Large intestine (tissue), 3 donors: ENCODE results near the gene SPATC1L. TPM values are rescaled to one million over a fixed set of nuclear protein-coding genes. Genes with fewer than 3 reads are reported as not detected.

Experiments
- DNase-seq, 2 donors: peaks; one replicate each; pipeline versions ENCODE4 v3.0.0 to v3.0.0-alpha.2; 2013
- H3K27ac ChIP-seq: one replicate; pipeline ENCODE4 v1.5.1; 2013; ENCODE audit warnings: low read length
- H3K27me3 ChIP-seq: 2 replicates; pipeline ENCODE4 v1.6.1; 2013; ENCODE audit warnings: low read length; ENCODE audit not compliant: control insufficient read depth, insufficient read depth
- H3K36me3 ChIP-seq: 2 replicates; pipeline ENCODE4 v1.6.1; 2013; ENCODE audit warnings: low read length; ENCODE audit not compliant: control insufficient read depth, insufficient read depth
- H3K4me1 ChIP-seq: one replicate; pipeline ENCODE4 v1.6.1; 2013; ENCODE audit warnings: low read length; ENCODE audit not compliant: control insufficient read depth, insufficient read depth
- H3K4me3 ChIP-seq: one replicate; pipeline ENCODE4 v1.5.1; 2013; ENCODE audit warnings: low read length
- H3K9me3 ChIP-seq: one replicate; pipeline ENCODE4 v1.6.1; 2013; ENCODE audit warnings: mild to moderate bottlenecking, low read depth, low read length, moderate library complexity; ENCODE audit not compliant: control insufficient read depth
- WGBS: methylation state at CpG from one replicate; pipeline ENCODE4 v1.1.5; 2013; ENCODE audit warnings: low lambda C conversion rate; ENCODE audit not compliant: insufficient coverage; 5-methylcytosine and 5-hydroxymethylcytosine counted together
- polyA plus RNA-seq: library from polyadenylated mRNA; unstranded; fragments of 120-200 nt; gene quantifications from one replicate; pipeline ENCODE4 v1.2.1, GENCODE V29; 2013

The SPATC1L gene
- polyA plus RNA-seq, 1 donor, result 13.2 TPM

GRCh38 chr21:46127239-46128105 lies 56.8 kb downstream of the SPATC1L start:
- no peak for DNase-seq

GRCh38 chr21:46126309-46127238 lies 57.7 kb downstream of the SPATC1L start:
- H3K36me3 ChIP-seq, result peaks cover 16% of the 10 kb centered on the region
- H3K4me1 ChIP-seq, result no peaks in the 10 kb centered on the region
- WGBS, result no CpG with 5 or more reads among the region's 32 CpGs
- no peak overlapping the region for H3K27ac ChIP-seq
- H3K27me3 ChIP-seq, result no peaks in the 10 kb centered on the region
- no peak overlapping the region for H3K4me3 ChIP-seq
- no peak for DNase-seq
- H3K9me3 ChIP-seq, result no peaks in the 10 kb centered on the region

More at GRCh38 chr21:46127239-46128105, 56.8 kb downstream of the SPATC1L start:
- Histone ChIP-seq H3K9me3 (peaks cover 5% of the 10 kb centered on the region), H3K27ac (no peak overlapping the region), H3K36me3 (peaks cover 12% of the 10 kb centered on the region), H3K4me1 (no peaks in the 10 kb centered on the region), H3K27me3 (no peaks in the 10 kb centered on the region), H3K4me3 (no peak overlapping the region)
- WGBS, result no CpG with 5 or more reads among the region's 40 CpGs

GRCh38 chr21:46125846-46126301 lies 58.4 kb downstream of the SPATC1L start:
- Histone ChIP-seq H3K36me3 (peaks cover 21% of the 10 kb centered on the region), H3K4me3 (no peak overlapping the region), H3K27ac (no peak overlapping the region), H3K4me1 (no peaks in the 10 kb centered on the region), H3K9me3 (no peaks in the 10 kb centered on the region), H3K27me3 (no peaks in the 10 kb centered on the region)
- DNase-seq, result no peak
- WGBS, result no CpG with 5 or more reads among the region's 47 CpGs

DNA sequence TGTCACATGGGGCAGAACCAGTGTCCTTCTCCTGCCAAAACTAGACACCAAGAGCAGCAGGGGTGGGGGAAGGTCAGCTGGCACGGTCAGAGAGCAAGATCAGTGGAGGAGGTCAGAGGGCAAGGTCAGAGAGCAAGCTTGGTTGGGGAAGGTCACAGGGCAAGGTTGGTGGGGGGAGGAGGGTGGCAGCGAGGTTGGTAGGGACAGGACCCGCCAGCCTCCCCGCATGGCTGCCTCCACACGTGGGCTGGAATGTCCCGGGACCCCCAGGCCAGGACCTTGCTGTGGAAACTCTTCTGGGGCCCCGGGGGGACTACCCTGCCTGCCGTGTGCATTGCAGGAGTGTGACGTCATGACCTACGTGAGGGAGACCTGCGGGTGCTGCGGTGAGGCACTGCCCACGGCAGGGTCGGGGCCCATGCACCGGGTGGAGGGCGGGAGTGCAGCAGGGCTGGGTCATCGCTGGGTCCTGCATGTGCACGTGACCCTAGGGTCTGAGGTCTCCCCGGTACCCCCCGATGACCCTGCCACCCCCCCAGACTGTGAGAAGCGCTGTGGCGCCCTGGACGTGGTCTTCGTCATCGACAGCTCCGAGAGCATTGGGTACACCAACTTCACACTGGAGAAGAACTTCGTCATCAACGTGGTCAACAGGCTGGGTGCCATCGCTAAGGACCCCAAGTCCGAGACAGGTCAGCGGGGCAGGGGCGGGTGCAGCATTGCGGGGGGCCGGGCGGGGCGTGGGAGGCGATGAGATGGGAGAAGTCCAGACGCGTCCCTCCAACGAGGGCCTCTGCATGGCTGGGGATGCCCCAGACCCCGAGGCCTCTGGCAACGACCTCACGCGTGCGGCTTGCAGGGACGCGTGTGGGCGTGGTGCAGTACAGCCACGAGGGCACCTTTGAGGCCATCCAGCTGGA lies 59.1 kb downstream of the SPATC1L start:
- Histone ChIP-seq H3K27ac (no peak overlapping the region), H3K27me3 (no peaks in the 10 kb centered on the region), H3K4me1 (no peaks in the 10 kb centered on the region), H3K4me3 (no peak overlapping the region), H3K36me3 (peaks cover 27% of the 10 kb centered on the region), H3K9me3 (no peaks in the 10 kb centered on the region)
- WGBS, result no CpG with 5 or more reads among the region's 49 CpGs
- no peak for DNase-seq

DNA sequence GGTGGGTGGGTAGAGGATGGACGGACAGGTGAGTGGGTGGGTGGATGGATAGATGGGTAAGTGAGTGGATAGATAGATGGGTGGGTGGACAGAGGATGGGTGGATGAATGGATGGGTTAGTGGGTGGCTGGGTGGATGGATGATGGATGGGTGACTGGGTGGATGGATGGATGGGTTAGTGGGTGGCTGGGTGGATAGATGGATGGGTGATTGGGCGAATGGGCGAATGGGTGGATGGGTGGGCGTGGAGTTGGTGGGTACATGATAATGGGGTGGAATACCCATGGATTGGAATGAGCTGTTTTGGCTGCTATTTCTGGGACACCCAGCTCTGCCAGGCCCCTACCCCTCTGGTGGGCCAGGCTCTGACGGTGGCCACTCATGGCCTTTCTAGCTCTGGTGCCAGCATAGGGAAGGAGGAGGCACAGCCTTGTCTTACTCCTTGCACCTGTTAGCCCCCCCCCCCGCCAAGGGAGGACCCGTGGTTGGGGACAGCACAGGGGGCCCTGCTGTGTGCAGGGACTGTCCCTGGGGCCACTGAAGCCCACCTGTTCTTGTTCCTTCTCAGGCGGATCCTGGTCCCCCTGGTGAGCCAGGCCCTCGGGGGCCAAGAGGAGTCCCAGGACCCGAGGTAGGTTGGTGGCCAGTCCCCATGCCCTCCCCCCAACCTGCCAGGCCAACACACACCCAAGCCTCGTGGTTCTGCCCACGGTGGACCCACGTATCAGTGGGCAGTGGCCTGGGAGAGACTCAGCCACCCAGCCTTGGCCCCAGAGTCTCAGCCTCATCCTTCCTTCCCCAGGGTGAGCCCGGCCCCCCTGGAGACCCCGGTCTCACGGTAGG lies 60.0 kb downstream of the SPATC1L start:
- Histone ChIP-seq H3K27ac (no peak overlapping the region), H3K27me3 (no peaks in the 10 kb centered on the region), H3K36me3 (peaks cover 32% of the 10 kb centered on the region), H3K4me3 (no peak overlapping the region), H3K9me3 (no peaks in the 10 kb centered on the region), H3K4me1 (no peaks in the 10 kb centered on the region)
- DNase-seq, result no peak
- 100% methylated on average over 1 of the region's 16 CpGs for WGBS

DNA sequence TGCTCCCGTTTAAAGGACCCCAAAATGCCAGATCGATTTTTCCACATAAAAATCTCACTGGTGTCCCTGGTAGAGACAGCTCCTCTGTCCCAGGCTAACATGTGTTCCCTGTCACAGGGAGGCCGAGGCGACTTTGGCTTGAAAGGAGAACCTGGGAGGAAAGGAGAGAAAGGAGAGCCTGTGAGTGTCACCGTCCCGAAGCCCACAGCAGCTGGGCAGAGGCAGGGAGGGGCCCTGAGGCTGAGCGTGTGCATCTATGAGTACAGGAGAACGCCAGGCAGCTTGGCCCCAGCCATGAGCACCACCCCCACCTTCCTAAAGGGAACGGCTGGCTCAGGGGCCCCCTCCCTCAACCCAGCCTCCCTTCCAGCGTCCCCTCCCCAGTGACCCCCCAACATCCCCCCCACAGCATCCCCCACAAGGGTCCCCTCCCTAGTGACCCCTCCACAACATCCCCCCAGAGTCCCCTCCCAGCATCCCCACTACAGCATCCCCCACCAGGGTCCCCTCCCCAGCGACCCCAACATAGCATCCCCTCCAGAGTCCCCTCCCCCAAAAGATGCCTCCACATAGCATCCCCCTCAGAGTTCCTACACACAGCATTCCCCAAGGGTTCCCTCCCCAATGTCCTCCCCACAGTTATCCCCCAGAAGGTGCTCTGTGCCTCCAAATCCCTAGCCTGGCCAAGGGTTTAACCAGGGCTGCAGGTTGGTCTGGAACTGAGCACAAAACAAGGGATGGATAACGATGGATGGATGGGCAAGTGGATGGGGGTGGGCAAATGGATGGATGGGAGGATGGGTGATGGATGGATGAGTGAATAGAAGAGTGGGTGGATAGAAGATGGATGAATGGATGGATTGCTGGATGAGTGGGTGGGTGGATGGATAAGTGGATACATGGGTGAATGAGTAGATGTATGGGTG lies 61.2 kb downstream of the SPATC1L start:
- WGBS, result 92% methylated on average over 1 of the region's 12 CpGs
- H3K27ac ChIP-seq, result no peak overlapping the region
- no peak overlapping the region for H3K4me3 ChIP-seq
- no peaks in the 10 kb centered on the region for H3K27me3 ChIP-seq
- H3K36me3 ChIP-seq, result peaks cover 36% of the 10 kb centered on the region
- DNase-seq, result no peak
- no peaks in the 10 kb centered on the region for H3K9me3 ChIP-seq
- no peaks in the 10 kb centered on the region for H3K4me1 ChIP-seq

DNA sequence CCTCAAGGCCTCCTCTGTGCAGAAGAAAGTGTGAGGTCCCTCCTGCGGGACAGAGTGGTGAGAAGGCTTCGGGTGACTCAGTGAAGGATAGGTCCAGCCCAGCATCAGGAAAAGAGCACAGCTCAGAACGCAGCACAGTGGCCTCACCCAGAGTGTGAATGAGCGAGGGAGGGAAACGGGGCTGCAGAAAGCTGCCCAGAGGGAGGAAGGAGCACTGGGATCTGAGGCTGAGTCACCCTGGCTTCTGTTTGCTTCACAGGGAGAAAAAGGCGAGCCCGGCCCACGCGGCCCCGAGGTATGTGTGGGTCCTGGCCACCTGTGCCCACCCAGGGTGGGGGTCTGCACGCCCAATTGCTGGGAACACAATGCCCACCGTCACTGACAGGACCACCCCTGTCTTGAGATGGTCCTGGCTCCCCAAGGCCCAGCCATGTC lies 62.0 kb downstream of the SPATC1L start:
- Histone ChIP-seq H3K4me3 (no peak overlapping the region), H3K36me3 (peaks cover 34% of the 10 kb centered on the region), H3K9me3 (no peaks in the 10 kb centered on the region), H3K27ac (no peak overlapping the region), H3K27me3 (no peaks in the 10 kb centered on the region), H3K4me1 (no peaks in the 10 kb centered on the region)
- no peak for DNase-seq
- 80% methylated on average over 1 of the region's 12 CpGs for WGBS

DNA sequence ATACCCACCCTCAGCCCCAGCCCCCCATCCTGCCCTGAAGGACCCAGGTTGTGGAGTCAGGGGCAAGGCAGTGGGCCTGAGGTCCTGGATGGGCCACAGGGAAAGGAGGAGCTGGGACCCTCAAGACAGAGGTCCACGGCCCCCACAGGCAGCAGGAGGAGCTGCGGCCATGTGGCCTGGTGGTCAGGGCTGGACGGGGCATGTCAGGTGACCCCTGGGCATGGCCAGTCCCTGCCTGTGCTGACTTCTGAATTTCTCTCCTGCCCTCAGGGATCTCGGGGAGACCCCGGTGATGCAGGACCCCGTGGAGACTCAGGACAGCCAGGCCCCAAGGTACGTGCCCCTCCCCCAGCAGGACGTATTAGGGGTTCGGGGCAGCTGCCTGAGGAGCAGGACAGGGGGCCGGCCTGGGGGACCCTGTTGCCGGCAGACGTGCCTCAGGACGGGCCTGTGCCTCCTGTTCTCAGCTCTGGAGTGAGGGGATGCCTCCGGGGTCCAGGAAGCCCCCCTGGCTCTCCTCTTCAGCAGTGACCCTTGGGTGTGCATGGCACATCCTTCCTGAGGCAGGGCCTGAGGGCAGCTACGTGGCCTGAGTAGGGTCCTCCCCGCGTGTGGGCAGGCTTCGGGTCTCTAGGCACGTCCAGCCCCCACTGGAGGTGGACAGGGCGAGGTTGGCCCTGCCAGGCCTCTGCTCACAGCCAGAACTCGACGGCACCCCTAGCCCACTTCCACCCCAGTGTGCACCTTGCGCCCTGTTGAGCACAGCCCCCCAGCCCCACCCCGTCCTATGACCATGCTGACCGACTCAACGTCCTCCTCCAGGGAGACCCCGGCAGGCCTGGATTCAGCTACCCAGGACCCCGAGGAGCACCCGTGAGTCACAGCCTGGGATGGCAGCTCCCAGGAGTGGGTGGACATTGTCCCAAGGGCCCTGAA lies 62.7 kb downstream of the SPATC1L start:
- Histone ChIP-seq H3K4me3 (no peak overlapping the region), H3K27me3 (no peaks in the 10 kb centered on the region), H3K4me1 (no peaks in the 10 kb centered on the region), H3K36me3 (peaks cover 39% of the 10 kb centered on the region), H3K9me3 (no peaks in the 10 kb centered on the region), H3K27ac (no peak overlapping the region)
- no peak for DNase-seq
- WGBS, result no CpG with 5 or more reads among the region's 29 CpGs
